ENCODE data around the gene MIOS.

DNA sequence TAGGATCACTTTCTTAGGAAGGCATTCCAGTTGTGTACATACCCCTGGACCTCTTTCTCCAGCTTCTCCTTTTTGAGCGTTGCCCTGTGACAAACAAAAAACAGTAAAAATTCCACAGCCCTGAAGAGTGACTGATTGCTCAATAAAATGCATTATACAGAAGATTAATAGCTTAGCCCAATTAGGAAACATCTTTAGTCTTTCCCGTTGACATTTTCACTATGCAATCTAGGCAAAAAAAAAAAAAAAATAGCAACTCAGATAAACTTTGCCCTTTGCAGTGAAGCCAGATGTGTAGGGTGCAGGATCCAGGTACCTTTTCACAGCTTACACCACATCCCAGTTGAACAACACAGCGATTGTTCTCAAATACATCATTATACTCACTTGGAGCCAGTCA, 48.9 kb upstream of the MIOS start:
- TF ChIP-seq POLR2AphosphoS5 (IDR thresholded peaks at IDR 0.05) (no peak), POLR2A (IDR thresholded peaks at IDR 0.05) (no peak)
- TF ChIP-seq, protein P1, sequence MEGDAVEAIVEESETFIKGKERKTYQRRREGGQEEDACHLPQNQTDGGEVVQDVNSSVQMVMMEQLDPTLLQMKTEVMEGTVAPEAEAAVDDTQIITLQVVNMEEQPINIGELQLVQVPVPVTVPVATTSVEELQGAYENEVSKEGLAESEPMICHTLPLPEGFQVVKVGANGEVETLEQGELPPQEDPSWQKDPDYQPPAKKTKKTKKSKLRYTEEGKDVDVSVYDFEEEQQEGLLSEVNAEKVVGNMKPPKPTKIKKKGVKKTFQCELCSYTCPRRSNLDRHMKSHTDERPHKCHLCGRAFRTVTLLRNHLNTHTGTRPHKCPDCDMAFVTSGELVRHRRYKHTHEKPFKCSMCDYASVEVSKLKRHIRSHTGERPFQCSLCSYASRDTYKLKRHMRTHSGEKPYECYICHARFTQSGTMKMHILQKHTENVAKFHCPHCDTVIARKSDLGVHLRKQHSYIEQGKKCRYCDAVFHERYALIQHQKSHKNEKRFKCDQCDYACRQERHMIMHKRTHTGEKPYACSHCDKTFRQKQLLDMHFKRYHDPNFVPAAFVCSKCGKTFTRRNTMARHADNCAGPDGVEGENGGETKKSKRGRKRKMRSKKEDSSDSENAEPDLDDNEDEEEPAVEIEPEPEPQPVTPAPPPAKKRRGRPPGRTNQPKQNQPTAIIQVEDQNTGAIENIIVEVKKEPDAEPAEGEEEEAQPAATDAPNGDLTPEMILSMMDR (IDR thresholded peaks at IDR 0.05) = no peak
